Suppressor macrophage treated with lipopolysaccharide for 4 hours (primary cell): Measurements from ENCODE around the gene CRABP2.

Experiments
- DNase-seq: peaks from one replicate; pipeline ENCODE4 v3.0.0-alpha.2; 2020

CRABP2 gene

DNA sequence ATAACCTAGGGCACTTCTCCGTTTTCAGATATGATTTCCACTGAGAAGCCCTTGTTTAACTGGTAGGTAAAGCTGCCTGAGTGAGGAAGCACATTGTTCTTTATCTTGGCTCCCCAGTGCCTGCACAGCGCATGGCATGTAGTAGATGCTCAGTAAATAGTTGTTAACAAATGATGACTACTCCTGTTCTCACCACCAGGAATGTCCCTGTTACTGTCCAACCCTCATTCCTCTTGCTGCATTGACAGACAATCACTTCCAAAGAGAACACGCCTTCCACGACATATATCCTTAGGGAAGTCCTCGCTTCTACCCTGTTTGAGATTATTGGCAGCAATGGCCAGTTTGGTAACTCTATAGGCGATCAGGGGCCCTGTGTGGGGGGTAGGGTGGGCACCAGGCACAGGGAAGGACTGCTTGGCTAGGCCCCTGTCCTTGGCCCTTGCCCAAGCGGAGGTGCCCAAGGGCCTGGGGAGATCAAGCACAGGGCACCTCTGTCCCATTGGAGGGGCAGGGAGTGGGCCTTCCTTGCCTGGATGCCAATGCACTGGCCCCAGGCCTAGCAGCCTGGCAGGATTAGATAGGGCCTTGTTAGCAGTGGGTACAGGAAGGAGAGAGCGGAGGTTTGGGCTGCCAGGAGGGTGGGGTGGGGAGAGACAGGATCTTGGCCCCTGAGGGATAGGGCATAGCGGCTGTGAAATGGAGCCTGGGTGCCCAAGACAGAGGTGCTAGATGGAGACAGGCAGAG, 38.3 kb downstream of the CRABP2 start:
- no peak for DNase-seq

DNA sequence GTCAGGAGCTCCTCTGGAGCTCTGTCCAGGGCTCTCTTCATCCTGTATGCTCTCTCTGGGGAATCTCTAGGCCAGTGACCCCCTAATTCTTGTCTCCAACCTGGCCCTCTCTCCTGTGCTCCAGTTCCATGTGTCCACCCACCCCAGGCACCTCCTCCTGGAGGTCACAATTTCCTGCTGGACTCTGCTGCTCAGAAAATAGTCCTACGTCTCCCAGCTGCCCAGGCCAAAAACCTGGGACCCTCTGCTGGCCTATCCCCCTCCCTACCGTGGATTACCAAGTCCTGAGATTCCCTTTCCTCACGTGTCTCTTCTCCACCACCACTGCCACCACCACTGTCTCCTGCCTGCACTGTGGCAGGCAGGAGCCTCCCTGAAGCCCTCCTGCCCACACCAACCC, 39.8 kb downstream of the CRABP2 start:
- DNase-seq, result no peak

DNA sequence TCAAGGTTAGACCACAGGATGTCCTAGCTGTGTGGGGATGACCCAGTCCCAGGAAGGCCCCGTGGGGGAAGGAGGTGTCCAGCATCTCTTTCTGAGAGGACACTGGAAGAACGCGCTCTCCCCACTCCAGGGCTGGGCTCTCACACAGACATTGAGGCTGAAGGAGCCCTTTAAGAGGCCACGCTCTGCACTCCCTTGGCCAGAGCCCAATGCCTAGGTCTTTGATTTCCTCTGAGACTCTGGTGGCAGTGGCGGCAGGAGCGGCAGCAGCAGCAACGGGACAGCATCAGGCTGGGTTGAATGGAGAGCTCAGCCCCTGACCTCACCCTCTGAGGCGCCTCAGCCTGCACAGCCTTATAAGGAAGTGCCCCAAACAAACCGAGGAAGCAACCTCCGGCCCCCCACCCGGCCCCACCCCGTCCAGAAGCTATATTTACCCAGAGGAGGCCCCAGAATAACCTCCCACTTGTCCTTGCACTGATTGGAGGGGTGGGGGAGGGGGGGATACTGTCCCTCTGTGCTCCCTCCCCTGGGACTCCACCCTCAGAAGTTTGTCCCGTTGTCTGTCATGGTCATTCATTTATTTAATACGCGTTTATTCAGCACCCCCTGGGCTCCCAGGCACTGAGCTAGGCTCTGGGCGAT, 40.5 kb downstream of the CRABP2 start:
- DNase-seq, result peak; percentile 59

DNA sequence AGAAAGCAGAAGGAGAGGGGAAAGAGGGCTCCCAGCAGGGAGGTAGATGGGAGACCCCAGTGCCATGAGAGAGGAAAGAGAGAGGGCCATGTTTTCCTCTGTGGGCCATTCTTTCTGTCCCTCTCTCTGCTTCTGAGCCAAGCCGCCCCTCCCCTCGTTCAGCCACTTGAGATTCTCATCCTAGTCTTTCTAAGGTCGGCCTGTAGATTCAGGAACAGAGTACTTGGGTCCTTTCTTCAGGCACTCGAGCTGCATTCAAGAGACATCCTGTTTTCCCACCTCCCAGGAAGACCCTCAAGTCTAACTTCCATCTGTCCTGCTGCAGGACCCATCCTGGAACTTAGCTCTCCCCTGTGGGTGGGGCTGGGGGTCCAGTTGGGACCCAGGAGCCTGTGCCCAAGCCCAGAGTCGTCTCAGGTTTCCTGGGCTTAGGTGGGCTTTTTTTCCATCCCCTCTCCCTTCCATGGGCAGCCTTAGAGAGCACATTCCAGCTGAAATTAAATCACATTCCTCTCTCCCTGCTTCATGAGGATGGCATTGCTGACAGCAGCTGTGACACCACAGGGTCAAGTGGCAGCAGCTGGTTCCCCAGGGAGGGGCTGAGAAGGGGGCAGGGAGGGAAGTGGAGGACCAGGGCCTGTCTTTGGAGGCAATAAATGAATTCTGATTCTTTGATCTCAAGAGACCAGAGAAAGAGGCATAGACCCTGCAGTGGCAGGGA, 41.2 kb downstream of the CRABP2 start:
- DNase-seq, result no peak

GRCh38 chr1:156663178-156663577, 42.2 kb downstream of the CRABP2 start:
- no peak for DNase-seq

DNA sequence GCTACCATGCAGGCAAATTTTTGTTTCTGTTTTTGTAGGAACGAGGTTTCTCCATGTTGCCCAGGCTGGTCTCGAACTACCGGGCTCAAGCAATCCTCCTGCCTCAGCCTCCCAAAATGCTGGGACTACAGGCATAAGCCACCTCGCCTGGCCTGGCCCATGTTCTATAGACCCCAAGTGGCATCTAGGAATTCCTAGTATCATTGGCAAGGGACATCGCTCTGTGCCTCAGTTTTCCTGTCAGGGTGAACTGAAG, 42.7 kb downstream of the CRABP2 start:
- no peak for DNase-seq

- peak; percentile 59 for DNase-seq
These were observed 43.2 kb downstream of the CRABP2 start for GRCh38 chr1:156662005-156662799.

GRCh38 chr1:156660752-156661112, 44.7 kb downstream of the CRABP2 start:
- no peak for DNase-seq

GRCh38 chr1:156659988-156660751, 45.2 kb downstream of the CRABP2 start:
- DNase-seq, result peak; percentile 99

GRCh38 chr1:156659661-156659987, 45.8 kb downstream of the CRABP2 start:
- DNase-seq, result no peak

- no peak for DNase-seq
These were observed 46.3 kb downstream of the CRABP2 start for GRCh38 chr1:156658945-156659574.

- no peak for DNase-seq
These were observed 46.9 kb downstream of the CRABP2 start for GRCh38 chr1:156658496-156658895.

GRCh38 chr1:156657741-156658319, 47.6 kb downstream of the CRABP2 start:
- no peak for DNase-seq

DNA sequence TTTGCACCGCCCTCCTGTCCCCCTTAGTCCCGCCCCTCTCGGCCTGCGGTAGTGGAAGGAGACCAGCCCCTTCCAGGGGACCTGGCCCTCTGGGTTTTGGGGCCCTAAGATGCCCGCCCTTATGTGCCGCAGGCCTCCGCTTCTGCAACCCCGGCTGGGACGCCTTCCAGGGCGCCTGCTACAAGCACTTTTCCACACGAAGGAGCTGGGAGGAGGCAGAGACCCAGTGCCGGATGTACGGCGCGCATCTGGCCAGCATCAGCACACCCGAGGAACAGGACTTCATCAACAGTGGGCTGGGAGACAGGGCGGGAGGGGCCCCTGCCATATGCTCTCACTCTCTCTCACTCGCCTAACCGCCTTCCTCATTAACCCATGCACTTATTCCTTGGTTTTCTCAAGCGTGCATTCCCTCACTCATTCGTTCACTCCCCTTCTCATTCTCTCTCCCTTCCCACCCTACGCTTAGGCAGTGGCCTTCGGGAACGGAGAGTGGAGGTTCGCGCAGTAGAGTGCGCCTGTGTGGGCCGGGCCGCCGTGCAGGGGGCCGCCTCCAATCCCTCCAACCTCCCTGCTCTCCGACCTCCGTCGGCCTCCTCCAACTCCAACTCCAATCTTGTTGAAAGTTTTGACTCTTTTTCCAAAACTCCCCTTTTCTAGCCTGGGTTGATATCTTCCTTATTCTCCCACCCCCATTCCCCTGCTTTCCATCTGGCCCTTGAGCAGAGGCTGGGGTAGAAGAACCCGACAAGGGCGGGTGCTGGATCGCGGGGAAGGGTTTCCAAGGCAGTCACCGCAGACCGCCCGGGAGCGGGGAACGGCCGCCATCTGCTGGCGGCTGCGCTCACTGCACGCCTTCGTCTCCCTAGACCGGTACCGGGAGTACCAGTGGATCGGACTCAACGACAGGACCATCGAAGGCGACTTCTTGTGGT, 48.3 kb downstream of the CRABP2 start:
- DNase-seq, result peak; percentile 79

DNA sequence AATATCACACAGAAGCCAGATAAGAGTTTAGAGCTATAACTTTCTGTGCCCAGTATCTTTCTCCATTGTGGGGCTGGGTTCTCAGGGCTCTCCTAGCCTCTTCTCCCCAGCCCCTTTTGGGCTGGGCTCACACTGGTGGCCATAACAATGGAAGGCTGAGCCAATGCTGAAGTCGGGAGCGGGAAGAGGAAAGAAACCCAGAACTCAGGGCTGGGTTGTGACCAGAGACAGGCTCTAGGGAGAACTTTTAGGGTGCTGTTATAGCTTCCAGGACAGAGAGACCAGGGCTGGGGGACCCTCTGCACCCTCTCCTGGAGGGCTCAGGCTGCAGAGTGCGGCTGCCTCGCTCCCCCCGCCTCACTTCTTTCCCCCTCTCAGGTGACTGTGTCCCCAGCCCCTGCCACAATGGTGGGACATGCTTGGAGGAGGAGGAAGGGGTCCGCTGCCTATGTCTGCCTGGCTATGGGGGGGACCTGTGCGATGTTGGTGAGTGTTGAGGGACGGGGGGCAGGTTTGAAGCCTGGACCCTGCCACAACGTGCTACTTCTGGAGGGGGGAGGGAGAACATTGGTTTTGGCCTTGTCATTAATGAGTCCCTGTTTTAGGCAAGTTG, 49.4 kb downstream of the CRABP2 start:
- no peak for DNase-seq

DNA sequence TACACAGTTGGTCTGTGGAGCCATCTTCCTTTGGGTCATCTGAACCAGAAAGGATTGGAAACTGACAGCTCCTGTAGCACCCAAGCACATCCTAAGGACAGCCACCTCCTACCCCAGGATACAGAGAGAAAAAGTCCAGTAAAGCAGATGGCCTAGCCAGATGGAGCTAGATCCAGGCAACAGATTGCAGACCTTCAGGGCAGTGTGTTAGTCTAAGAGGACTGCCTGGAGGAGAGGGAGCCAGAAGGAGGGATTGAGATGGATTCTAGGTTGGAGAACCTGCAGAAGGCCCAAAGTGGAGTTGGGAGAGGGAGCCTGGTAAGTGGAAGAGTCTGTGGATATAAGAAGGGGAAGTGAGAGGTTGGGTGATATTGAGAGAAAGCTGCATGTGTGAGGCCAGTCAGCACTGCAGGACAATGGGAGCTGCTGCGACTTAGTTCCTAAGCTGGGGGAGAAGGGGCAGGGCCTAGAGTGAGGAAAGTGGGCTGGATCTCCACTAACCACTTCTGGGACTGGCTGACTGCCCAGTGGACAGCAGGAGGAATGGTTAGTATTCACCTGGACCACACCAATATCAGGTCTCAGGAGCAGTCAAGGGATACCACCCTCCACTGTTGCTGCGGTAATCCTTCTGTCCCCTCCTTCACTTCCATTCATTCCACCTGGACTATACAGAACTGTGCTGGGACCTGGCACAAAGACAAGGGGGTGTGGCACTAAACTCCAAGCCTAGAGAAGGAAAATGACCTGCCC, 50.1 kb downstream of the CRABP2 start:
- no peak for DNase-seq

DNA sequence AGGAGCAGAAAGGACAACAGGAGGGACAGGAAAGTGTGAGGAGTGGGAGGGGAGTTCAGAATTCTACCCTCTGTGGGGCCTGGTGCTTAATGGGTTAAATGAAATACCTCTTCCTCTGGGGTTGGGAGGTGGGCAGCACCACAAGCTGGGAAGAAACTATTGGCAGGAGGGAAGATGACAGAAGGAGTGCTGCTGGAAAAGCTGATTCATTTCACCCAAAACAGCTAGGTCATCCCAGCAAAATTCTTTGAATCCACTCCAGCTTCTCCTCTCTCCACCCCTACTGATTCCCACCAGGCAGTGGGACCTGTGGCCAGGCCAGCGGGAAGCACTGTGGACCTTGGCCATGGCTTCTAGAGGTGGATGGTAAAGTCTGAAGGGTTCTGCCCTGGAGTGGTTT, 50.7 kb downstream of the CRABP2 start:
- no peak for DNase-seq

- no peak for DNase-seq
These were observed 52.4 kb downstream of the CRABP2 start for GRCh38 chr1:156652992-156653355.

DNA sequence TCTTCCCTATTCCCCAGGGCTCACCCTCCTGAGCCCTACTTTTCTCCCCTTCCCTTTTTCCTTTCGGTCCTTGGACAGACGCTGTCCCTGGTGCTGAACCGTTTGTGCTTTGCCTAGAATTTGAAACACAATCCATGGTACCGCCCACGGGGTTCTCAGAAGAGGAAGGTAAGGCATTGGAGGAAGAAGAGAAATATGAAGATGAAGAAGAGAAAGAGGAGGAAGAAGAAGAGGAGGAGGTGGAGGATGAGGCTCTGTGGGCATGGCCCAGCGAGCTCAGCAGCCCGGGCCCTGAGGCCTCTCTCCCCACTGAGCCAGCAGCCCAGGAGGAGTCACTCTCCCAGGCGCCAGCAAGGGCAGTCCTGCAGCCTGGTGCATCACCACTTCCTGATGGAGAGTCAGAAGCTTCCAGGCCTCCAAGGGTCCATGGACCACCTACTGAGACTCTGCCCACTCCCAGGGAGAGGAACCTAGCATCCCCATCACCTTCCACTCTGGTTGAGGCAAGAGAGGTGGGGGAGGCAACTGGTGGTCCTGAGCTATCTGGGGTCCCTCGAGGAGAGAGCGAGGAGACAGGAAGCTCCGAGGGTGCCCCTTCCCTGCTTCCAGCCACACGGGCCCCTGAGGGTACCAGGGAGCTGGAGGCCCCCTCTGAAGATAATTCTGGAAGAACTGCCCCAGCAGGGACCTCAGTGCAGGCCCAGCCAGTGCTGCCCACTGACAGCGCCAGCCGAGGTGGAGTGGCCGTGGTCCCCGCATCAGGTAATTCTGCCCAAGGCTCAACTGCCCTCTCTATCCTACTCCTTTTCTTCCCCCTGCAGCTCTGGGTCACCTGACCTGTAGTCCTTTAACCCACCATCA, 53.0 kb downstream of the CRABP2 start:
- peak; percentile 70 for DNase-seq
